ENCODE results near the gene ZSCAN5B.

Gene ZSCAN5B

DNA sequence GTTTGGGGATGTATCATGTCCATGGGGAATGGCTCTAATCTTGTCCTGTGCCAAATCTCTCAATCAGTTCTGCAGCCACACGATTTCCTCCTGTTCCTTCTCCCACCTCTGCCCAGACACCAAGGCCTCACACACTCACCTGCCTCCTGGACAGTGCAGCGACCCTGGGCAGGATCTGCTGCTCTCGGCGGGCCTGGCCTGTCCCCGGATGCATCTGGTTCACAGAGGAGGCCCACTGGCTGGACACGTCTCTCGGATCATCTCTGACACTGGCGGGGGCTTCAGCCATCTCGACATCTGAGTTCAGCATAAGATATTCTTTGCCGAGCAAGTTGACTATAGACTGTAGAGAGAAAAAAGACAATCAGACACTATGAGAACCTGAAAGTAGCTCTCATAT, 5.9 kb downstream of the ZSCAN5B start:
- Histone ChIP-seq H3K4me3 (ENCODE audit: low read length in 2 of 2) (no peak overlapping the region), H2BK12ac (ENCODE audit: low read length) (no peak overlapping the region), H2BK5ac (ENCODE audit: low read length) (no peak overlapping the region), H3K27ac (replicated peaks; ENCODE audit: low read length) (no peak overlapping the region), H4K8ac (ENCODE audit: low read depth, low read length) (no peak overlapping the region), H2AFZ (ENCODE audit: low read length) (no peak overlapping the region), H3K23ac (ENCODE audit: low read depth, low read length, poor library complexity) (no peak overlapping the region), H3K4me1 (ENCODE audit: control insufficient read depth in 2 of 2, insufficient read depth in 1 of 2, low read depth in 1 of 2, low read length in 2 of 2) (no peaks in the 10 kb centered on the region), H3K79me1 (ENCODE audit: low read depth, low read length) (peaks cover under 1% of the 10 kb centered on the region), H2BK15ac (ENCODE audit: low read length) (no peak overlapping the region), H3K4ac (ENCODE audit: low read length) (no peak overlapping the region), H3K4me2 (ENCODE audit: insufficient read depth, low read length, poor library complexity, severe bottlenecking) (no peak overlapping the region), H3K9me3 (replicated peaks in 1 of 2; ENCODE audit: control insufficient read depth in 2 of 2, insufficient read depth in 1 of 2, low read depth in 1 of 2, low read length in 2 of 2) (no peaks in the 10 kb centered on the region), H2AK5ac (ENCODE audit: low read depth, low read length) (no peak overlapping the region), H3K18ac (ENCODE audit: low read length) (no peak overlapping the region), H3K36me3 (replicated peaks in 1 of 2; ENCODE audit: control insufficient read depth in 2 of 2, insufficient read depth in 2 of 2, low read length in 2 of 2) (no peaks in the 10 kb centered on the region), H4K91ac (ENCODE audit: low read depth, low read length, poor library complexity) (no peak overlapping the region), H3K27me3 (ENCODE audit: control insufficient read depth in 3 of 3, insufficient read depth in 3 of 3, low read depth in 1 of 3, low read length in 3 of 3) (peaks cover 0 to 5% (median 0%) of the 10 kb centered on the region in 3 experiments), H3K14ac (ENCODE audit: low read length) (no peak overlapping the region), H2BK120ac (ENCODE audit: low read depth, low read length) (no peak overlapping the region), H3K9ac (ENCODE audit: low read depth, low read length, poor library complexity) (no peak overlapping the region)
- no peak for DNase-seq (ENCODE audit: low spot score)
- WGBS, 2 donors (ENCODE audit: extremely low coverage in 2 of 2, insufficient read length in 2 of 2, insufficient replicate concordance in 1 of 2) = no CpG with 5 or more reads among the region's 10 CpGs

GRCh38 chr19:56191115-56191514, 6.5 kb downstream of the ZSCAN5B start:
- Histone ChIP-seq H3K18ac (ENCODE audit: low read length) (no peak overlapping the region), H3K9ac (ENCODE audit: low read depth, low read length, poor library complexity) (no peak overlapping the region), H3K9me3 (replicated peaks in 1 of 2; ENCODE audit: control insufficient read depth in 2 of 2, insufficient read depth in 1 of 2, low read depth in 1 of 2, low read length in 2 of 2) (no peaks in the 10 kb centered on the region), H2AFZ (ENCODE audit: low read length) (no peak overlapping the region), H3K4ac (ENCODE audit: low read length) (no peak overlapping the region), H3K36me3 (replicated peaks in 1 of 2; ENCODE audit: control insufficient read depth in 2 of 2, insufficient read depth in 2 of 2, low read length in 2 of 2) (no peaks in the 10 kb centered on the region), H2AK5ac (ENCODE audit: low read depth, low read length) (no peak overlapping the region), H2BK120ac (ENCODE audit: low read depth, low read length) (no peak overlapping the region), H3K27ac (replicated peaks; ENCODE audit: low read length) (no peak overlapping the region), H3K4me2 (ENCODE audit: insufficient read depth, low read length, poor library complexity, severe bottlenecking) (no peak overlapping the region), H3K23ac (ENCODE audit: low read depth, low read length, poor library complexity) (no peak overlapping the region), H3K4me3 (ENCODE audit: low read length in 2 of 2) (no peak overlapping the region), H2BK15ac (ENCODE audit: low read length) (no peak overlapping the region), H4K8ac (ENCODE audit: low read depth, low read length) (no peak overlapping the region), H2BK5ac (ENCODE audit: low read length) (no peak overlapping the region), H3K79me1 (ENCODE audit: low read depth, low read length) (no peaks in the 10 kb centered on the region), H2BK12ac (ENCODE audit: low read length) (no peak overlapping the region), H4K91ac (ENCODE audit: low read depth, low read length, poor library complexity) (no peak overlapping the region), H3K14ac (ENCODE audit: low read length) (no peak overlapping the region), H3K4me1 (ENCODE audit: control insufficient read depth in 2 of 2, insufficient read depth in 1 of 2, low read depth in 1 of 2, low read length in 2 of 2) (no peaks in the 10 kb centered on the region), H3K27me3 (ENCODE audit: control insufficient read depth in 3 of 3, insufficient read depth in 3 of 3, low read depth in 1 of 3, low read length in 3 of 3) (peaks cover 0 to 5% (median 0%) of the 10 kb centered on the region in 3 experiments)
- no peak for DNase-seq (ENCODE audit: low spot score)
- no CpG with 5 or more reads among the region's 7 CpGs for WGBS, 2 donors (ENCODE audit: extremely low coverage in 2 of 2, insufficient read length in 2 of 2, insufficient replicate concordance in 1 of 2)

- no peak overlapping the region for H3K27ac ChIP-seq (replicated peaks; ENCODE audit: low read length)
- no peak overlapping the region for H3K4me3 ChIP-seq (ENCODE audit: low read length in 2 of 2)
- no peak overlapping the region for H2BK15ac ChIP-seq (ENCODE audit: low read length)
- H2BK120ac ChIP-seq (ENCODE audit: low read depth, low read length) = no peak overlapping the region
- H2BK5ac ChIP-seq (ENCODE audit: low read length) = no peak overlapping the region
- no peaks in the 10 kb centered on the region for H3K79me1 ChIP-seq (ENCODE audit: low read depth, low read length)
- no peak overlapping the region for H3K23ac ChIP-seq (ENCODE audit: low read depth, low read length, poor library complexity)
- no peak overlapping the region for H4K8ac ChIP-seq (ENCODE audit: low read depth, low read length)
- H4K91ac ChIP-seq (ENCODE audit: low read depth, low read length, poor library complexity) = no peak overlapping the region
- H3K14ac ChIP-seq (ENCODE audit: low read length) = no peak overlapping the region
- H3K36me3 ChIP-seq (replicated peaks in 1 of 2; ENCODE audit: control insufficient read depth in 2 of 2, insufficient read depth in 2 of 2, low read length in 2 of 2) = no peaks in the 10 kb centered on the region
- no peak overlapping the region for H2AK5ac ChIP-seq (ENCODE audit: low read depth, low read length)
- no peaks in the 10 kb centered on the region for H3K4me1 ChIP-seq (ENCODE audit: control insufficient read depth in 2 of 2, insufficient read depth in 1 of 2, low read depth in 1 of 2, low read length in 2 of 2)
- H3K9ac ChIP-seq (ENCODE audit: low read depth, low read length, poor library complexity) = no peak overlapping the region
- DNase-seq (ENCODE audit: low spot score) = no peak
- no peak overlapping the region for H3K4me2 ChIP-seq (ENCODE audit: insufficient read depth, low read length, poor library complexity, severe bottlenecking)
- H3K27me3 ChIP-seq (ENCODE audit: control insufficient read depth in 3 of 3, insufficient read depth in 3 of 3, low read depth in 1 of 3, low read length in 3 of 3) = peaks cover 0 to 5% (median 0%) of the 10 kb centered on the region in 3 experiments
- no peak overlapping the region for H2BK12ac ChIP-seq (ENCODE audit: low read length)
- no peak overlapping the region for H3K18ac ChIP-seq (ENCODE audit: low read length)
- no peaks in the 10 kb centered on the region for H3K9me3 ChIP-seq (replicated peaks in 1 of 2; ENCODE audit: control insufficient read depth in 2 of 2, insufficient read depth in 1 of 2, low read depth in 1 of 2, low read length in 2 of 2)
- no peak overlapping the region for H2AFZ ChIP-seq (ENCODE audit: low read length)
- H3K4ac ChIP-seq (ENCODE audit: low read length) = no peak overlapping the region
- no CpG with 5 or more reads among the region's 17 CpGs for WGBS, 2 donors (ENCODE audit: extremely low coverage in 2 of 2, insufficient read length in 2 of 2, insufficient replicate concordance in 1 of 2)
Observed at GRCh38 chr19:56189785-56190184, 7.8 kb downstream of the ZSCAN5B start.

DNA sequence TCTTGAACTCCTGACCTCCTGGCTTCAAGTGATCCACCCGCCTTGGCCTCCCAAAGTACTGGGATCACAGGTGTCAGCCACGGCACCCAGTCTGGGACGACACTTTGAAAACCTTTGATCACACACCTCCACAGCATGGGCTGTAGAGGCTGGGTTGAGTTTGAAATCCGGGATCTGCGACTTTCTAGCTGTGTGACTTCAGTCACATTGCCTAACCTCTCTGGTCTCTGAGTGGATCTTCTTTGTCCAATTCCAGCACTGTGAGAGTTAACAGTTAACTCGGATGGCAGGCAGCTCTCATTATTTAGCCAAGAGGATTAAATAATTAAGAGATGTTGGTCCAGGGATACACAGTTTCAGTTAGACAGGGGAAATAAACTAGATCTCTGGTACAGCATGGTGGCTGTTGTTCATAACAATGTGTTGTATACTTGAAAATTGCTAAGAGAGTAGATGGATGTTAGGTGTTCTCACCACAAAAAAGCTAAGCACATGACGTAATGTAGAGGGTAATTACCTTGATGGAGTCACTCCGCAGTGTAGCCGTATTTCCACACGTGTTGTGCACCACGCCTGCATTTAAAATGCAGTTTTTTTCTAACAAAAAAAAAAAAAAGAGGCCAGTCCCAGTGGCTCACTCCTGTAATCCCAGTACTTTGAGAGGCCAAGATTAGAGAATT, 19.9 kb downstream of the ZSCAN5B start:
- no peak overlapping the region for H3K27ac ChIP-seq (replicated peaks; ENCODE audit: low read length)
- H3K14ac ChIP-seq (ENCODE audit: low read length) = no peak overlapping the region
- DNase-seq (ENCODE audit: low spot score) = no peak
- no peak overlapping the region for H3K23ac ChIP-seq (ENCODE audit: low read depth, low read length, poor library complexity)
- no peak overlapping the region for H3K4ac ChIP-seq (ENCODE audit: low read length)
- H3K18ac ChIP-seq (ENCODE audit: low read length) = no peak overlapping the region
- no peak overlapping the region for H4K91ac ChIP-seq (ENCODE audit: low read depth, low read length, poor library complexity)
- H3K9ac ChIP-seq (ENCODE audit: low read depth, low read length, poor library complexity) = no peak overlapping the region
- H3K79me1 ChIP-seq (ENCODE audit: low read depth, low read length) = peaks cover 1% of the 10 kb centered on the region
- H2BK12ac ChIP-seq (ENCODE audit: low read length) = no peak overlapping the region
- no peak overlapping the region for H2BK15ac ChIP-seq (ENCODE audit: low read length)
- no peak overlapping the region for H3K4me2 ChIP-seq (ENCODE audit: insufficient read depth, low read length, poor library complexity, severe bottlenecking)
- WGBS, 2 donors (ENCODE audit: extremely low coverage in 2 of 2, insufficient read length in 2 of 2, insufficient replicate concordance in 1 of 2) = no CpG with 5 or more reads among the region's 11 CpGs
- peaks cover 0 to 7% (median 0%) of the 10 kb centered on the region in 3 experiments for H3K27me3 ChIP-seq (ENCODE audit: control insufficient read depth in 3 of 3, insufficient read depth in 3 of 3, low read depth in 1 of 3, low read length in 3 of 3)
- no peaks in the 10 kb centered on the region for H3K36me3 ChIP-seq (replicated peaks in 1 of 2; ENCODE audit: control insufficient read depth in 2 of 2, insufficient read depth in 2 of 2, low read length in 2 of 2)
- H4K8ac ChIP-seq (ENCODE audit: low read depth, low read length) = no peak overlapping the region
- no peak overlapping the region for H3K4me3 ChIP-seq (ENCODE audit: low read length in 2 of 2)
- peaks cover 0 to 2% of the 10 kb centered on the region in 2 donors for H3K9me3 ChIP-seq (replicated peaks in 1 of 2; ENCODE audit: control insufficient read depth in 2 of 2, insufficient read depth in 1 of 2, low read depth in 1 of 2, low read length in 2 of 2)
- peaks cover 5 to 20% of the 10 kb centered on the region in 2 donors for H3K4me1 ChIP-seq (ENCODE audit: control insufficient read depth in 2 of 2, insufficient read depth in 1 of 2, low read depth in 1 of 2, low read length in 2 of 2)
- H2AK5ac ChIP-seq (ENCODE audit: low read depth, low read length) = no peak overlapping the region
- H2BK5ac ChIP-seq (ENCODE audit: low read length) = no peak overlapping the region
- no peak overlapping the region for H2BK120ac ChIP-seq (ENCODE audit: low read depth, low read length)
- H2AFZ ChIP-seq (ENCODE audit: low read length) = no peak overlapping the region
